Lower leg skin (tissue), 3 donors: ENCODE measurements around the gene SERPINC1.

ENCODE experiments used
- POLR2A ChIP-seq, 2 donors: fragments of 450-650 bp; IDR thresholded peaks; one replicate each; pipeline ENCODE4 v1.6.1; 2016 to 2017; ENCODE audit warnings: antibody characterized with exemption in 2 of 2, mild to moderate bottlenecking in 1 of 2, moderate library complexity in 1 of 2
- TF ChIP-seq, protein P1 (sequence below), 3 donors: fragments of 450-650 bp; IDR thresholded peaks; one replicate each; pipeline ENCODE4 v1.5.1; 2016; ENCODE audit warnings: antibody characterized with exemption in 3 of 3, mild to moderate bottlenecking in 3 of 3, moderate library complexity in 2 of 3

DNA sequence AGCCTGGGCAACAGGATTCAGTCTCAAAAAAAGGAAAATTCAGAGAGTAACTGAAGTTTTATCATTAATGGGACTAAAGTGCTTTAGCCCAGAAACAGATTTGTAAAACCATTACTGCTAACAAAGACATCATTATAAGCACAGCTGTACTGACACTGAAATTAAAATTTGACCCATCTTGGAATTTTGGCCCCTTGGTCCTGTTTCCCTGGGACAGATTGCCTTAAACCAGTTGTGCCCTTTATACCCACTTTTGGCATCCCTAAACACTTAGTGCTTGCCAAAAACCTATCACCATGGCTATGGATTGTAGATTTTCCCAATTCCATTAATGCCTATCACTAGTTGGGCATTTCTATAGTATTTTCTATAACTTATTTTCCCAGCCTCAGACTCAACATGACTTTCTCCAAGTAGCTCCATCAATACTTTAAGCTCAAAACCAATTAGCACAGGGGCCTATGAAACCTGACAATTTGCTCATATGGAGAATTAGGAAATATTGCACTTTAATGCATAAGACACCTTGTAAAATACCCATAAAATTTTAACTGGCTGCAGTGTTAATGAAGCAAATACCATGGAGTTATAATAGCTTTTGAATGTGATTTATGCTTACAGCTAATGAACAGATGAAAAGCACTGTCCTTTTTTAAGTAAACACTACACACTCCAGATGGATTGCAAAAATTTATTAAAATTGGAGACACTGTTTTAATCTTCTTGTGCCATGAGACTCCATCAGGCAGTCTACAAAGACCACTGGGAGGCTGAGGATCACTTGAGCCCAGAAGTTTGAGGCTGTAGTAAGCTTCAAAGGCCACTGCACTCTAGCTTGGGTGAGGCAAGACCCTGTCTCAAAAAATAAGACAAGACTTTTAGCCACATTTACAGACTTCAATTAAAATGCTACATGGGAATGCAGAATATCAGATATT lies 53.6 kb downstream of the SERPINC1 start:
- TF ChIP-seq POLR2A (IDR thresholded peaks at IDR 0.05) = no peak
- TF ChIP-seq, protein P1, sequence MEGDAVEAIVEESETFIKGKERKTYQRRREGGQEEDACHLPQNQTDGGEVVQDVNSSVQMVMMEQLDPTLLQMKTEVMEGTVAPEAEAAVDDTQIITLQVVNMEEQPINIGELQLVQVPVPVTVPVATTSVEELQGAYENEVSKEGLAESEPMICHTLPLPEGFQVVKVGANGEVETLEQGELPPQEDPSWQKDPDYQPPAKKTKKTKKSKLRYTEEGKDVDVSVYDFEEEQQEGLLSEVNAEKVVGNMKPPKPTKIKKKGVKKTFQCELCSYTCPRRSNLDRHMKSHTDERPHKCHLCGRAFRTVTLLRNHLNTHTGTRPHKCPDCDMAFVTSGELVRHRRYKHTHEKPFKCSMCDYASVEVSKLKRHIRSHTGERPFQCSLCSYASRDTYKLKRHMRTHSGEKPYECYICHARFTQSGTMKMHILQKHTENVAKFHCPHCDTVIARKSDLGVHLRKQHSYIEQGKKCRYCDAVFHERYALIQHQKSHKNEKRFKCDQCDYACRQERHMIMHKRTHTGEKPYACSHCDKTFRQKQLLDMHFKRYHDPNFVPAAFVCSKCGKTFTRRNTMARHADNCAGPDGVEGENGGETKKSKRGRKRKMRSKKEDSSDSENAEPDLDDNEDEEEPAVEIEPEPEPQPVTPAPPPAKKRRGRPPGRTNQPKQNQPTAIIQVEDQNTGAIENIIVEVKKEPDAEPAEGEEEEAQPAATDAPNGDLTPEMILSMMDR (IDR thresholded peaks at IDR 0.05) = no peak
